ENCODE data around the gene ZFPM1. TPM values are rescaled to one million over a fixed set of nuclear protein-coding genes. Genes with fewer than 3 reads are reported as not detected.
A peak's percentile ranks its signal among the peaks of the same experiment; 100 is the strongest.

ZFPM1 gene
- total RNA-seq, 1 experiment from 2014 or later = 14.6 TPM

DNA sequence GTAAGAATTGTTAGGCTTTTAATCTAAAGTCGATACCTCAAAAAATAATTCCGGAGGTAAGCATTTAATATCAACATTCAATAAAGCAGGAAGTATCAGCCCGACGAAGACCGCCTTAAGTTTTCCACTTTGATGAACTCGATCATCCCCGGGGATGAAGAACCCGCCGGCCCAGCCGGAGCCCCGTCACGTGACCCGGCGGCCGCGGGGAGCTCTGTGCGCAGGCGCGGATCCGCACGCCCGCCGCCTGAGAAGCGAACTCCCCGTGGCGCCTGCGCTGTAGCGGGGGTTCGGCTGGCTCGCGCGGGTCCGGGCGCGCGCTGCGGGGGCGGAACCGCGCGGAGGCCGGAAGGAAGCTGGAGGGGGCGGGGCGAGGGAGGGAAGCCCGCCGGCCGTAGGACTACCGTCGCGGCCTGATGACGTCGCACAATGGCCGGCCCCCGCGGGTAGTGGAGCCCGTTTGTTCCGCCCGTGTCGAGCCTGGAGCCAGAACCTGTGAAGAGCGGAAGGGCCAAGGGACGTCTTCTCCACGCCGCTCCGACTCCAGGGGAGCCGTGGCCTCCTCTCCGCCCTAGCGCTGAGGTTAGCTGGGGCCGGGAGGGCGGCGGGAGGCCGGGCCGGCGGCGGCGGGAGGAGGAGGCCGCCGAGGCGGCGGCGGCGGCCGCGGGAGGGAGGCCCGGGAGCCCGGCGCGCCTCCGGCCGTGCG lies 117.1 kb downstream of the ZFPM1 start, which contains the start of gene ZC3H18:
Gene ZC3H18, plus strand, starts transcription at position 419 of the 706 bp plus-strand sequence. CDS start 6,721 bp downstream, outside the sequence.
- ChIA-PET RAD21 (ENCODE audit: low non-redundant PET in 1 of 2, low total read pairs in 2 of 2, uncharacterized antibody in 2 of 2, unreplicated experiment in 2 of 2) (interaction anchor here in 1 of 2 experiments (0.6 kb wide), 1 partner anchor 55 kb away, joined by 3 read pairs; no protein-coding TSS in a partner anchor), CTCF (interaction anchor here (0.6 to 2.0 kb wide), 8 partner anchors 9 to 791 kb away, joined by 3 to 15 read pairs (median 4); no protein-coding TSS in a partner anchor), POLR2A (interaction anchor here (0.7 to 1.2 kb wide), 6 partner anchors 11 to 701 kb away, joined by 3 to 8 read pairs (median 3); partner anchors contain the start of genes APRT and SLC7A5)
- H3K4me3 ChIP-seq (replicated peaks in 1 of 2; ENCODE audit: low read depth in 1 of 2, low read length in 2 of 2) = peak within 1 kb of the TSS; percentile 74 to 92
- H2AFZ ChIP-seq (ENCODE audit: low read depth, low read length, poor library complexity, severe bottlenecking) = no peak within 1 kb of the TSS
- TF ChIP-seq EZH2phosphoT487 (IDR thresholded peaks at IDR 0.05; ENCODE audit: borderline replicate concordance) (no peak), SP1 (IDR thresholded peaks at IDR 0.05; ENCODE audit: low read depth) (peak; percentile 79; the same call in 1 of the 2 replicates), SIN3A (IDR thresholded peaks at IDR 0.05; ENCODE audit: low read depth) (peak; percentile 73), YY1 (IDR thresholded peaks at IDR 0.05; ENCODE audit: extremely low read depth, insufficient replicate concordance, low read depth, low read length) (peak; percentile 95), JUND (IDR thresholded peaks at IDR 0.05) (no peak), POLR2AphosphoS5 (IDR thresholded peaks at IDR 0.05; ENCODE audit: low read depth, low read length) (peak; percentile 86), REST (IDR thresholded peaks at IDR 0.05; ENCODE audit: low read depth) (no peak), ZFX (IDR thresholded peaks at IDR 0.05) (peak; percentile 95; the same call in 1 of the 2 replicates), ZNF274 (IDR thresholded peaks at IDR 0.05; ENCODE audit: low read depth, low read length) (no peak), FOSL1 (IDR thresholded peaks at IDR 0.05; ENCODE audit: low read depth) (no peak), CEBPB (IDR thresholded peaks at IDR 0.05; ENCODE audit: low read depth) (no peak), EGR1 (IDR thresholded peaks at IDR 0.05; ENCODE audit: low read depth) (peak; percentile 100), SRF (IDR thresholded peaks at IDR 0.05; ENCODE audit: low read depth) (peak; percentile 90; the same call in 1 of the 2 replicates), ELF1 (IDR thresholded peaks at IDR 0.05; ENCODE audit: borderline replicate concordance, low read depth) (no peak; the same call in 1 of the 2 replicates), CBX3 (IDR thresholded peaks at IDR 0.05; ENCODE audit: low read depth) (no peak), TCF7L2 (IDR thresholded peaks at IDR 0.05; ENCODE audit: borderline replicate concordance, extremely low read depth, insufficient read depth, insufficient read length) (peak; percentile 39), EZH2 (IDR thresholded peaks at IDR 0.05) (no peak), POLR2A (IDR thresholded peaks at IDR 0.05; ENCODE audit: borderline replicate concordance, extremely low read depth, insufficient read depth, insufficient read length) (peak; percentile 83), ZBTB33 (IDR thresholded peaks at IDR 0.05; ENCODE audit: extremely low read depth, insufficient replicate concordance, low read length) (peak; percentile 34)
- TF ChIP-seq, protein P1, sequence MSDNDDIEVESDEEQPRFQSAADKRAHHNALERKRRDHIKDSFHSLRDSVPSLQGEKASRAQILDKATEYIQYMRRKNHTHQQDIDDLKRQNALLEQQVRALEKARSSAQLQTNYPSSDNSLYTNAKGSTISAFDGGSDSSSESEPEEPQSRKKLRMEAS (IDR thresholded peaks at IDR 0.05) = peak; percentile 69
- TF ChIP-seq, protein P2, sequence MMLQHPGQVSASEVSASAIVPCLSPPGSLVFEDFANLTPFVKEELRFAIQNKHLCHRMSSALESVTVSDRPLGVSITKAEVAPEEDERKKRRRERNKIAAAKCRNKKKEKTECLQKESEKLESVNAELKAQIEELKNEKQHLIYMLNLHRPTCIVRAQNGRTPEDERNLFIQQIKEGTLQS (IDR thresholded peaks at IDR 0.05) = no peak
- H3K4me2 ChIP-seq (ENCODE audit: low read length) = peak within 1 kb of the TSS; percentile 86
- ATAC-seq = peak; percentile 93
- intact Hi-C loops (cut with micrococcal nuclease) = loop anchor here (5.0 kb wide), 1 partner anchor 118 kb away; the partner anchor contains the start of gene ZFPM1
- 0 out of 2 replicates have a peak, but pooled peaks cover 5% of the 10 kb centered on the region for H4K20me1 ChIP-seq (ENCODE audit: insufficient read depth)
- no peaks in the 10 kb centered on the region for H3K9me2 ChIP-seq (ENCODE audit: insufficient read depth)
- H3K27me3 ChIP-seq (ENCODE audit: insufficient read depth, low read length) = no peaks in the 10 kb centered on the region
- H3K79me2 ChIP-seq (ENCODE audit: insufficient read depth, low read length) = peaks cover 52% of the 10 kb centered on the region
- peak within 1 kb of the TSS; percentile 87 for H3K9ac ChIP-seq (ENCODE audit: low read length)
- peaks cover 14 to 25% of the 10 kb centered on the region in 2 experiments; a peak in 3 of 4 replicates for H3K36me3 ChIP-seq (ENCODE audit: control insufficient read depth in 1 of 2, insufficient read depth in 2 of 2, low read length in 2 of 2)
- DNase-seq (ENCODE audit: low read depth, low spot score) = peak; percentile 91
- BruUV-seq (replicated peaks) = no TSS peak
- H3K9me3 ChIP-seq (ENCODE audit: control insufficient read depth in 1 of 2, insufficient read depth in 1 of 2, low read depth in 1 of 2, low read length in 2 of 2) = no peaks in the 10 kb centered on the region
- peak within 1 kb of the TSS; percentile 73 for H3K27ac ChIP-seq (ENCODE audit: low read depth, low read length)
- H3K4me1 ChIP-seq (ENCODE audit: control insufficient read depth in 1 of 2, insufficient read depth in 2 of 2, low read length in 2 of 2) = peaks cover 13 to 33% of the 10 kb centered on the region in 2 experiments

All from HCT116 (cell line).